Spinal cord (tissue), 10 donors: ENCODE results near the gene CHML. TPM values are rescaled to one million over a fixed set of nuclear protein-coding genes. Genes with fewer than 3 reads are reported as not detected.

Experiments
- DNase-seq, 6 donors: peaks; one replicate each; pipeline versions ENCODE4 v3.0.0 to v3.0.0-alpha.2; 2013 to 2015; ENCODE audit warnings: low spot score in 6 of 6, low read depth in 4 of 6
- H3K27ac ChIP-seq: one replicate; pipeline ENCODE4 v1.5.1; 2013; ENCODE audit warnings: low read depth, low read length, control low read depth
- H3K27me3 ChIP-seq: one replicate; pipeline ENCODE4 v1.6.1; 2013; ENCODE audit warnings: low read length; ENCODE audit not compliant: control insufficient read depth, insufficient read depth
- H3K36me3 ChIP-seq: one replicate; pipeline ENCODE4 v1.6.1; 2013; ENCODE audit warnings: low read length; ENCODE audit not compliant: control insufficient read depth, insufficient read depth
- H3K4me1 ChIP-seq: one replicate; pipeline ENCODE4 v1.6.1; 2013; ENCODE audit warnings: low read length; ENCODE audit not compliant: control insufficient read depth, insufficient read depth
- H3K4me3 ChIP-seq: one replicate; pipeline ENCODE4 v1.5.1; 2013; ENCODE audit warnings: low read depth, low read length, control low read depth
- H3K9me3 ChIP-seq: one replicate; pipeline ENCODE4 v1.6.1; 2013; ENCODE audit warnings: low read length; ENCODE audit not compliant: control insufficient read depth, insufficient read depth
- WGBS: methylation state at CpG from one replicate; pipeline ENCODE4 v1.1.5; 2013; ENCODE audit warnings: missing lambda C conversion rate; ENCODE audit not compliant: insufficient coverage; 5-methylcytosine and 5-hydroxymethylcytosine counted together
- polyA plus RNA-seq, 2 donors: library from polyadenylated mRNA; unstranded; fragments of 120-200 nt; gene quantifications; one replicate each; pipeline ENCODE4 v1.2.1, GENCODE V29; 2013; ENCODE audit not compliant: insufficient read length in 2 of 2
- total RNA-seq, 2 donors: library from RNA; depleted of rRNA in 1 of 2; stranded (reverse); fragments of 120-200 nt in 1 of 2; fragments of >200 nt in 1 of 2; gene quantifications; one replicate each; pipeline versions ENCODE4 v1.2.3 to v1.2.4, GENCODE V29; 2013 to 2014
- donor health status: healthy.

Gene CHML
- total and polyA plus RNA-seq, 4 donors: 13.5 to 30.2 (median 19.3) TPM

DNA sequence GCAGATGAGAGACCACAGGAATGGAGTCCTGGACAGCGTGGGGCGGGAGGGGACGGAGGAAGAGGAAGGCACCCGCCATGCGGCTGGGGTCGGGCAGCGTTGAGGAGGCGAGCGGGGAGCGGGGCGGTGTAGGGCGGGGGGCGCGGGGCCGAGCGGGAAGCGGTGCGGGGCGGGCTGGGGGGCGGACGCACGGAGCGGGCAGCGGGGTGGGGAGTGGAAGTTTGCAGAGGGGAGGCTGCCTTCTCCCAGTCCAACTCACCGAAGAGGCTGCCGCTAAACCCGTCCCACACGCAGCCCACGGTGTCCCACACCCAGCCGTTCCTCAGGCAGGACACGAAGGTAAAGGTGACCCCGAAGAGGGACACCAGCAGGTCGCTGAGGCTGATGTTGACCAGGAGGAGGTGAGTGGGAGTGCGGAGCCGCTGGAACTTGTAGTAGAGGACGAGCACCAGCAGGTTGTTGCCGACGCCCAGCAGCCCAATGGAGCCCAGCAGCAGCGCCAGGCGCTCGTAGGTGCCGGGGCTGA lies 483 bp downstream of the CHML start:
- no peaks in the 10 kb centered on the region for H3K27me3 ChIP-seq
- H3K4me1 ChIP-seq: peaks cover 6% of the 10 kb centered on the region
- WGBS: under 1% methylated on average over 21 of the region's 42 CpGs
- DNase-seq: peak in 2 of 6 donors; percentile 24 to 65
- peak overlapping the region; percentile 93 for H3K4me3 ChIP-seq
- H3K36me3 ChIP-seq: no peaks in the 10 kb centered on the region
- H3K9me3 ChIP-seq: no peaks in the 10 kb centered on the region
- H3K27ac ChIP-seq: peak overlapping the region; percentile 69

DNA sequence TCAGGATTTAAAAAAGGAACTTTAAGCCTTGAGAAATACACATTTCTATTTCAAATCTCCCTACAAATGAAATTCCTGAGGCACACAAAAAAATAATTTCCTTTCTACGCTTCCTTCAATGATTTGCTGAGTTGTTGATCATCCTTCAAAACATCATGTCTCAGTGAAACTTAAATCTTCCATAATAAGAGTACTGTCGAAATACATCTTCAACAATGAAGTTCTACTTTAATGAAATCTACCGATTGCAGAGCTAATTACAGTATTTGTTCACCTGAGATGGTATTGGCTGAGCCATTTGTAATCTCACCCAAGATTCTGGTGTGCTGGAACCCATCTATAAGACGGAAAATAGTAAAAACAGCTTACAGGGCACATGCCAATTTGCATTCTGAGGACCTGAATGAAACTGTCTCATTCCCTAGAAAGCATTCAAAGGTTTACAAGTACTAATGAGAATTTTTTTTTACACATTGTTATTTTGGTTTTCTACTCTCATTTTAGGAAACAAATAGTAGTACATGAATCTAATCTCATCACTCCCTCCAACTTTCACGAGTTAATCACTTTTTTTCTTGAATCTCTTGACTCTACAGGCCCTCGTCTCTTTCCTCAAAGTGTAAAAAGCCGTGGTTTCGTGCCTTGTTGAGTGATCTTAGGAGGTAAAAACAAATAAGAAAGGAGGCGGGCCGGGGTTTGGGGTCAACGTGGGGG lies 1.1 kb downstream of the CHML start:
- peaks cover 6% of the 10 kb centered on the region for H3K4me1 ChIP-seq
- 2% methylated on average over 7 of the region's 11 CpGs for WGBS
- no peaks in the 10 kb centered on the region for H3K36me3 ChIP-seq
- peak in 4 of 6 donors; percentile 6 to 53 (median 30) for DNase-seq
- H3K4me3 ChIP-seq: peak overlapping the region; percentile 93
- no peaks in the 10 kb centered on the region for H3K9me3 ChIP-seq
- no peaks in the 10 kb centered on the region for H3K27me3 ChIP-seq
- no peak overlapping the region for H3K27ac ChIP-seq

DNA sequence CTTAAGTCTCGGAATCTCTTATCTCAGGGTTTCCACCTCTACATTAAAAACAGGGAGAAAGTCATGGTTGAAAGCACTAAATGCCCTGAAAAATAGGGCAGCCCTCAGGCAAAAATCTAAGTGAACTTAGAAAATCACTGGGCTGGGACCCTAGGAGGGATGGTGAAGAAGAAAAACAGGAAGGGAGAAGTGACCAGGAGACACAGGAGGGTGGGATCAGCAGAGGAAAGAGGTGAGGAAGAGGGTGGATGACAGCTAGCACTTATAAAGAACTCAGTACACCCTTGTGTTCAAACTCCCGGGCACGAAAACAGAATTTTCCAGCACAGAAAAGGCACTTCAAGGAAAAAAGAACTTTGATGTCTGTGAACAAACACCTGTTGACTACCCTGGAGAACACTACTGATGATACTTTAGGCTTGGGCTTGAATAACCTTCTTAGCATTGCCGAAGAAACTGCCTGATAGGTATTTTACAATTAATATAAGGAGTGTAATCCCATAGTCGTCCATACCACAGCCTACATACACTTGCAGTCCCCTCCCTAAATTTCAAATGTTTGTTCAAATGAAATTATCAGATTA lies 2.0 kb downstream of the CHML start:
- Histone ChIP-seq H3K4me3 (no peak overlapping the region), H3K4me1 (peaks cover 6% of the 10 kb centered on the region), H3K36me3 (no peaks in the 10 kb centered on the region), H3K27ac (no peak overlapping the region), H3K27me3 (no peaks in the 10 kb centered on the region), H3K9me3 (no peaks in the 10 kb centered on the region)
- DNase-seq: no peak
- WGBS: no CpG with 5 or more reads among the region's 5 CpGs

DNA sequence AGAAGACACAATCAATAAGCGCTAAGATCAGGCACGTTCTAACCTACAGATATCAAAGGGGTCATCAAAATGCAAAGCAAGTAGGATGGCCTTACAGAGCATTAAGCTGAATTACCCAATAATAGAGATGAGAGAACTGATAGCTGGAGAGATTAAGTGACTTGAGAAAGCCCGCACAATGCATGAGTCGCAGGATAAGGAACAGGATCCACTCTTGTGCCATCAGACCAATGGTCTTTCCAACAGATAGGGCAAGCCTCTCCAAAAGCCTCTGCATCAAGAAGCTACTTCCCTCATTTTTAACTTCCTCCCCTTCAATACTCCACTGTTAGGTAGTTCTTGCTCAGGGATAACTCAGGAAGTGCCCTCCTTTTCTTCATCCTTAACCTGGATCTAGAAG lies 2.6 kb downstream of the CHML start:
- peaks cover 6% of the 10 kb centered on the region for H3K4me1 ChIP-seq
- 83% methylated on average over 1 of the region's 4 CpGs for WGBS
- no peak overlapping the region for H3K27ac ChIP-seq
- DNase-seq: no peak
- H3K4me3 ChIP-seq: no peak overlapping the region
- H3K36me3 ChIP-seq: no peaks in the 10 kb centered on the region
- no peaks in the 10 kb centered on the region for H3K9me3 ChIP-seq
- H3K27me3 ChIP-seq: no peaks in the 10 kb centered on the region

DNA sequence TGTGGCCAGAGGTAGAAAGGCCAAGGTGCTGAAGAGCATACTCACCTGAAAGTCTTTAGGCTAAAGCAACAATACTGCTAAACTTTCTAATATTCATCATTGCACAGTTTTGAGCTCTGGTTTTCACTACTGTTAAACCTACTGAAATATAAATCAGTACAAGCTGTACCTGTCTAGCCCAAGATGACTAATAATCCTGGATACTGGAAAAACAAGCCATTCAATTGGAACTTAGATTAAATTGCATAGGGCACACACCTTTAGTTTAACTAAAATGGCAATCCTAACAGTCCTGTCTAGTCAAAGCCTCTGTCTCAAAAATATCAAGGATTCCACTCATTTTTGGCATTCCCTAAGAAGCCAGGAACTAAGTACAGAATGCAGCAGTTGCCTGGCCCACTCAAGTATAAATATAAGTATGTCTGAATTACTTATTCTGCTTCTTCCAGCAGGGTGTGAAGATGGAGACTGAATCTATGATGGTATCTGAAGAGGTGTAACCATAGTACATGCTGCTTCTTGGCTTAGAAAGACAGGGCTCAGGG lies 3.1 kb downstream of the CHML start:
- Histone ChIP-seq H3K27ac (no peak overlapping the region), H3K27me3 (no peaks in the 10 kb centered on the region), H3K9me3 (no peaks in the 10 kb centered on the region), H3K36me3 (no peaks in the 10 kb centered on the region), H3K4me1 (peaks cover 6% of the 10 kb centered on the region), H3K4me3 (no peak overlapping the region)
- no peak for DNase-seq

DNA sequence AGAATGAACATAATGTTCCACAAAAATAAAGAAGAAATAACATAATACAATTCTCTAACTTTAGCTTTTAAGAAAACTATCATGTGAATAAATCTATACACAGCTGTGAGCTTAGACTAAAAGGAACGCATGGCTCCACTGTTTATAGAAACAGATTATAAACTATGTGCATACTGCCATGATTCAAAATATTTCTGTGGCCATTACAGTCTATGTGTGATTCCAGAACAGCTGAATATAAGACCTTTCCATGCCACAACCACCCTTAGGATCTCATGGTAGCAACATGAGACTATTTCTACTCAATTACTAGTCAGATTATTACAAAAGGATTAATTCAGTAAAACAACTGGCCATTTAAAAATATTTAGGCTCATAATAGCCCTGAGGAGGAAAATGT lies 3.9 kb downstream of the CHML start:
- no peak for DNase-seq
- Histone ChIP-seq H3K9me3 (no peaks in the 10 kb centered on the region), H3K4me3 (no peak overlapping the region), H3K27me3 (no peaks in the 10 kb centered on the region), H3K4me1 (peaks cover 6% of the 10 kb centered on the region), H3K36me3 (no peaks in the 10 kb centered on the region), H3K27ac (no peak overlapping the region)
- WGBS: no CpG with 5 or more reads among the region's 1 CpG

DNA sequence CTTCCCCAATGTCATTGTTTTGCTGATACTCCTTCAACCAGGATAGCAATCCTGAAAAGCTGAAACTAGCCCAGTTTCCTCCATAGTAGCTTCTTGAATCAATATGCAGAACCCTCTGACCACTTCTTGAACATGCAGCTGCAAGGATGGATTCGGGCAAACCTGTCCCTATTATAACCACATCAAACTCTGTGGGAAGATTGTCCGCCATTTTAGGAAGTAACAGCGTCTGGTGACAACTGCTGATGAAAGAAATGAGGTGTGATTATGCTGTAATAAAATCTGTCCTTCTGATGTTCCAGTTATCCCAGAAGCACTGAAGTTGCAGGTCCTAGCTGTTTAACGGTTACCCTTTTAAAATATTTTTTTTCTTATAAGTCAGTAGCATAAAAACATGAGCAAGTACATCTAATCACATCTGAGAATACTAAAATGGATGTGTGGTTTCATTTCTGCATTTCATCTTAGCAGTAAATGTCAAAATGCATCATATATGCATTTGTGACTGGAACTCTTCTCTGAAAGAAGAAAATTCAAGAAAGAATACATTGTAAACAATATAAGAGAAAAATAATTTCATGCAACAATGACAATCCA lies 4.5 kb downstream of the CHML start:
- no peaks in the 10 kb centered on the region for H3K36me3 ChIP-seq
- no peak overlapping the region for H3K27ac ChIP-seq
- WGBS: 100% methylated on average over 1 of the region's 4 CpGs
- no peaks in the 10 kb centered on the region for H3K9me3 ChIP-seq
- H3K27me3 ChIP-seq: no peaks in the 10 kb centered on the region
- H3K4me1 ChIP-seq: peaks cover 2% of the 10 kb centered on the region
- no peak overlapping the region for H3K4me3 ChIP-seq
- DNase-seq: no peak

DNA sequence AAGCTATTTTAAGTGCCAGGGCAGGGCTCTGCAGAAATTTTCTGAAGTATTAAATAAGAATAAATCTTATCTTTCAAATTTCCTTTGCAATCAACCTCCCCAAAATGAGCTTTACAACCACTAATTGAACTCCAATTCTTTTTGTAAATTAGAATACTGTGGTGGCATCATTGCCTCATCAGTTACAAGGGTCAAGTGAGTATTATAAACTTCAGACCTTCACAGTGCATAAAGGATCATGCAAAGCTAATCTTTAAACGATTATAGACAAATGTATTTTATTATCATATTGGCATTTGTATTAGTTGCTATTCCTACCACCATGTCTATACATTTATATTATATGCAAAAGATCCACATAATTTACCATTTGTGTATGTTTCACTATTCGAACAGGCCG lies 7.2 kb downstream of the CHML start:
- Histone ChIP-seq H3K9me3 (no peaks in the 10 kb centered on the region), H3K4me1 (no peaks in the 10 kb centered on the region), H3K27me3 (no peaks in the 10 kb centered on the region), H3K36me3 (no peaks in the 10 kb centered on the region), H3K27ac (no peak overlapping the region), H3K4me3 (no peak overlapping the region)
- no CpG with 5 or more reads among the region's 3 CpGs for WGBS
- no peak for DNase-seq

DNA sequence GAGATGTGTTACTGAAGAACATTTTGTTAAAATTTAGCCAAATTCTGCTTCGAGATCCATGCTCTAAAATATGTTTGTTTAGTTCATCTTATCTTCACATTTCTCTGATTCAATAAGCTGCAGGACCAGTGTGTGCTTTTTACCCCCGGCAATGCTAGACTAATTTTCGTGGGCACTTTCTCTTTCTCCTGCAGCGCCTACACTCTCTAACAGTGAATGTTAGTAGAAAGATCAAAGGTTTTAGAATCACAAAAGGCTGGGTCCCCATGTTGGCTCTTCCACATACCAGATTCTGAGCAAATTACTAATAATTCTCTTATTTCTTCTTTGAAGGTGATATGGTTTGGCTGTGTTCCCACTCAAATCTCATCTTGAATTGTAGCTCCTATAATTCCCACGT lies 8.5 kb downstream of the CHML start:
- H3K27me3 ChIP-seq: no peaks in the 10 kb centered on the region
- no CpG with 5 or more reads among the region's 5 CpGs for WGBS
- no peaks in the 10 kb centered on the region for H3K36me3 ChIP-seq

More for the DNA sequence above, 8.5 kb downstream of the CHML start:
- Histone ChIP-seq H3K4me1 (no peaks in the 10 kb centered on the region), H3K27ac (no peak overlapping the region), H3K4me3 (no peak overlapping the region), H3K9me3 (no peaks in the 10 kb centered on the region)
- no peak for DNase-seq
